Activated naive CD8-positive, alpha-beta T cell treated with anti-CD3 and anti-CD28 coated beads for 36 hours (primary cell): Measurements from ENCODE around the gene PLCXD3. TPM values are rescaled to one million over a fixed set of nuclear protein-coding genes. Genes with fewer than 3 reads are reported as not detected.
"Not testable (repeated sequence)": the region's sequence is repeated elsewhere in the genome, so short reads cannot be mapped to it uniquely, and the experiment has no call there.

Experiments
- DNase-seq: peaks from one replicate; pipeline ENCODE4 v3.0.0; 2021
- H3K27ac Mint-ChIP-seq: one replicate; pipeline ENCODE4 v1.8.0; 2022; ENCODE audit warnings: mild to moderate bottlenecking, moderate library complexity, mixed read lengths
- H3K27me3 Mint-ChIP-seq: one replicate; pipeline ENCODE4 v1.8.0; 2022; ENCODE audit warnings: mild to moderate bottlenecking, mixed read lengths
- H3K36me3 Mint-ChIP-seq: one replicate; pipeline ENCODE4 v1.8.0; 2021; ENCODE audit warnings: mild to moderate bottlenecking, mixed read lengths
- H3K4me1 Mint-ChIP-seq: one replicate; pipeline ENCODE4 v1.8.0; 2021; ENCODE audit warnings: mixed read lengths
- H3K4me3 Mint-ChIP-seq: one replicate; pipeline ENCODE4 v1.8.0; 2022; ENCODE audit warnings: mild to moderate bottlenecking, moderate library complexity, mixed read lengths
- H3K9me3 Mint-ChIP-seq: one replicate; pipeline ENCODE4 v1.8.0; 2022; ENCODE audit warnings: mixed read lengths
- total RNA-seq, 2 experiments: library from RNA; stranded (reverse); gene quantifications; one replicate each; pipeline ENCODE4 v1.2.3, GENCODE V29; 2021

The PLCXD3 gene
- total RNA-seq, 2 experiments from 2014 or later: not detected

DNA sequence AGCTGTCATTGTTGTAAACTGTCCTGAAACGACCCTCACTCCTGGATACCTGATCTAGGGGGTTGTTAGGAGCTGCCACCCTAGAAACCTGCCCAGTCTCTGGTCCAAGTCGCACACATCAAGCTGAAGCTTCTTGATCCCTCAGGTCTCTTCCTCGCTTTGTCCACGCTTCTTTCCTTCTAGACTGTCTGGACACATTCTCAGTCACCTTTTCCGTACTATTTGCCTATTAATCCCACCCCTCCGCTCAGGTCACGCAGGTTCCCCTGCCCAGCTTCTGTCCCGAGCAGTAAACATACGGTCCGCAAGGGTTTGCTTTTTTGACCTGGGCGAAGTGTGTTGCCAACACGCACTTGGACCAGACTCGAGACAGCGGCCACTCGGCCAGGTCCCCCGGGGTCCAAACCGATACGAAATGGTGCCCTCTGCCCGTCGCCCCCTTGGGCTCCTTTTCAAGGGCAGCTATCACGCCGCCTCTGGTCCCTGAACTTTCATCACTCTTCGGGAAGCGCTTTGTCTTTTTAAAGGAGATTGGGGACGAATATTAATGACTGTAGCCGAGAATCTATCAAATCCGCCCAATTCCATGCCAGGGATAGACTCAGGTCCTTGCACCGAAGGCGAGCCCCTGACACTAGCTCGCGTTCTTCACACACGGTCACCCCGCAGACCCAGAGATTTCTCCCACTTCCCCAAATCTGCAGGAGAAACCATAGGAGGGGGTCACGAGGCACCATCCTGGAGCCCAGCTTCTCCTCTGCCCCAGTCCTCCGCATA is 814 bp downstream of the PLCXD3 start:
- peaks cover 2% of the 10 kb centered on the region for H3K4me1 Mint-ChIP-seq
- no peak for DNase-seq

DNA sequence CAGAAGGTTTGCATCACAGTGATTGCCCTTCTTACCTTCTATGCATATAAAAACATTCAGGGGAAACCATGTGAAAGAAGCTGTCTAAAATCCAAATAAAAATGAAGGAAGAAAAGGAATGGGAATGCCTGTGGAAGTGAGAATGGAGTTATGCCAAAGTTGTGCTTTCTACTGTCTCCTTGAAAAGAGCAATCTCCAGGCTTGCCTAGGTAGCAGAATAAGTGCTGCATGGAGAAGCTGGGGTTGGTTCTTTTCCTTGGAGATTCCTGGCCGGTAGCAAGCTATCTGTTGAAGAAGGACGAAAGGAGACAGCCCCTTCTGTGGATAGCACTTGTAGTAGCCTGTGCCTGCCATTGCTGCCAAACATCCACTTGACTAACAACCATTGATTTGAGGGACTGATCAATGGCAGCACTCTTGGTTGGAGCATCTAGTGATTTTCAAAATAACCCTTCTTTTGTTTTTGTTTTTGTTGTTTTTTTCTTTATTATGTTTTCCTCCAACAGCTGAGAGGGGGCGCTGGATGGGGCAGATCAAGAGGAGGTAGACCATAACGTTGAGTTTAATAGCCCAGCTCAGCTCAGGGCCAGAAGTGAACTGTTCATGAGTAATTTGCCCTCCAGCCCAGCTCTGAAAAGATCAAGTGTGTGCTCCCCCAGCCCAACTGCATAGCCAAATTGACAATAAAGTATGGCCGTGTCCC is 1.6 kb downstream of the PLCXD3 start:
- no peak overlapping the region for H3K4me3 Mint-ChIP-seq
- H3K4me1 Mint-ChIP-seq: peaks cover 2% of the 10 kb centered on the region
- H3K27me3 Mint-ChIP-seq: peaks cover 36% of the 10 kb centered on the region
- peaks cover 2% of the 10 kb centered on the region for H3K9me3 Mint-ChIP-seq
- H3K27ac Mint-ChIP-seq: no peak overlapping the region
- no peak for DNase-seq
- no peaks in the 10 kb centered on the region for H3K36me3 Mint-ChIP-seq

More for the DNA sequence above, 814 bp downstream of the PLCXD3 start:
- Mint-ChIP-seq H3K36me3 (no peaks in the 10 kb centered on the region), H3K9me3 (peaks cover 2% of the 10 kb centered on the region), H3K27ac (no peak overlapping the region), H3K4me3 (no peak overlapping the region), H3K27me3 (peaks cover 36% of the 10 kb centered on the region)

DNA sequence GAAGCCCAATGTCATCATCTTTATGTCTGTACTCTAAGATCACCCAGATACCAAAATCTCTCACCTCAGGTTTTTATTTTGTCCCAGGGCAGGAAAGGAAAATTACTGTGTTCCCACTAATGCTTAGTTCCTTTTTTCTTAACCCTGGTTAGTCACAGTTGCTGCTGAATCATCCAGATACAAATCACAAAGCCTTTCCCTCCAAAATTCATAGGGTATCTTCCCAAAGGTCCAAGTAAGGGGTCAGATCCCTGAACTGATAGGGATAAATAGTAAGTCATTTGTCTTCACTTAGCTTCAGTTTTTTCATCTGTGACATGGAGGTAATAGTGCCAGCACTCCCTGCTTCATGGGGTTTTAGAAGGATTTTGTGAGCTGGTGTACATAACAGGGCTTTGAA is 2.2 kb downstream of the PLCXD3 start:
- Mint-ChIP-seq H3K27me3 (peaks cover 36% of the 10 kb centered on the region), H3K9me3 (peaks cover 2% of the 10 kb centered on the region), H3K4me1 (peaks cover 2% of the 10 kb centered on the region), H3K4me3 (no peak overlapping the region), H3K36me3 (no peaks in the 10 kb centered on the region), H3K27ac (no peak overlapping the region)
- DNase-seq: no peak

DNA sequence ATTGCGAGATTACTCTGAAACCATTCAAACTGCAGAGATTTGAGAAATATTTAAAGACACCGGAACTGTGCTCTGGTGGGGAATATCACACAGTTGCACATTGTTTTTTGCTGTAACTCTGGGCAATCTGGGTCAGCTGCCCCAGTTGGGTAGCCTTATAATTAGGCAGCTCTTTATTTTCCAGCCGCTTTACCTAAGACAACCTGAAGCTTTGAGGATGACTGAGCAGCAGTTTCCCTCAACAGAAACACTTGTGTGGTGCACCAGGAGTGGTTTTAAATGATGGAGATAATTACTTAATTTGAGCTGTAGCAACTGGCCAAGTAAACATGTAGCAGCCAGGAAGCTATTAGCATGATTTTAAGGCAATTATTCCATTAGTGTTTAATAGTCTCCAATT is 2.9 kb downstream of the PLCXD3 start:
- H3K4me3 Mint-ChIP-seq: no peak overlapping the region
- no peak for DNase-seq
- H3K36me3 Mint-ChIP-seq: no peaks in the 10 kb centered on the region
- H3K4me1 Mint-ChIP-seq: peaks cover 2% of the 10 kb centered on the region
- peaks cover 33% of the 10 kb centered on the region for H3K27me3 Mint-ChIP-seq
- peaks cover 2% of the 10 kb centered on the region for H3K9me3 Mint-ChIP-seq
- no peak overlapping the region for H3K27ac Mint-ChIP-seq

DNA sequence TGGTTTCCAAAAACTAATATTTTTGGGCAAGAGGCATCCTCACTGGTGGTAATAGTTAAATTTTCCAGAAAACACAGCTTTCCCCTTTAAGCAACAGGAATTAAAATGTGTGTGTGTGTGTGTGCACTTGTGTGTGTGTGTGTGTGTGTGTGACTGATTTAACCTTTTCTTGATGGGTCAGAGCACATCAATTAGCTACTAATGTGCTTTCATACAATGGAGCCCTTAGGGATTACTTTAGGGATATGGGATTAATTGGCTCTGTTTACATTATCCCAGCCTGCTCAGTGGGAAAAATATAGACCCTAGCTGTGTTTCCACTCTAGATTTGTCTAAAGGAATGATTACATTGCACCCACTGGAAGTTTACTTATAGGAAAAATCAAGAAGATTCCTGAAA is 6.5 kb downstream of the PLCXD3 start:
- H3K9me3 Mint-ChIP-seq: peaks cover 1% of the 10 kb centered on the region
- H3K27ac Mint-ChIP-seq: no peak overlapping the region
- no peak overlapping the region for H3K4me3 Mint-ChIP-seq
- H3K36me3 Mint-ChIP-seq: no peaks in the 10 kb centered on the region
- H3K27me3 Mint-ChIP-seq: peaks cover 4% of the 10 kb centered on the region
- no peak for DNase-seq
- H3K4me1 Mint-ChIP-seq: no peaks in the 10 kb centered on the region

DNA sequence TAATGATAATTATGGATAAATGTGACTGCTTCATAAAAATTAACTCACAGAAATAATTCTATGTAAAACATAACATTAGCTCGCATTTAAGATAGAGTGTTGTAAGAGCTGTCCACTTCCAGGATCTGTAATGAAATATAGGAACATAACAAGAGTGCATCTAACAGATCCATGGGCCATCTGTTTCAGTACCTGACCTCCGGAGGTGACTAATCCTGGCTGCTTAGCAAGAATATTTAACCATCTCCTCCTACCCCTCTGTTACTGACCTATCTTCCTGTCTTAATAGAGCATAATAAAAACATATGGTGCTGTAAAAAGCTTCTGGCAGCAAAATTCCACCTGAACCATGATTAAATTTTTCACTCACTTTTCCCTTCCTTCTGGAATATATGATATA is 7.1 kb downstream of the PLCXD3 start:
- Mint-ChIP-seq H3K27me3 (no peaks in the 10 kb centered on the region), H3K4me3 (no peak overlapping the region), H3K27ac (no peak overlapping the region), H3K4me1 (no peaks in the 10 kb centered on the region), H3K36me3 (no peaks in the 10 kb centered on the region), H3K9me3 (peaks cover 1% of the 10 kb centered on the region)
- DNase-seq: no peak

DNA sequence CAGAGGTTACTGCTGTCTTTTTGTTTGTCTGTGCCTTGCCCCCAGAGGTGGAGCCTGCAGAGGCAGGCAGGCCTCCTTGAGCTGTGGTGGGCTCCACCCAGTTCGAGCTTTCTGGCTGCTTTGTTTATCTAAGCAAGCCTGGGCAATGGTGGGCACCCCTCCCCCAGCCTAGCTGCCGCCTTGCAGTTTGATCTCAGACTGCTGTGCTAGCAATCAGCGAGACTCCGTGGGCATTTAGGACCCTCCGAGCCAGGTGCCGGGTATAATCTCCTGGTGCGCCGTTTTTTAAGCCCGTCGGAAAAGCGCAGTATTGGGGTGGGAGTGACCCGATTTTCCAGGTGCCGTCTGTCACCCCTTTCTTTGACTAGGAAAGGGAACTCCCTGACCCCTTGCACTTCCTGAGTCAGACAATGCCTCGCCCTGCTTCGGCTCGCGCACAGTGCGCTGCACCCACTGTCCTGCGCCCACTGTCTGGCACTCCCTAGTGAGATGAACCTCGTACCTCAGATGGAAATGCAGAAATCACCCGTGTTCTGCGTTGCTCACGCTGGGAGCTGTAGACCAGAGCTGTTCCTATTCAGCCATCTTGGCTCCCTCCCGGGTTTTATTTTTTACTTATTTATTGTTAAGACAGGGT is 16.8 kb downstream of the PLCXD3 start:
- DNase-seq, H3K4me3 Mint-ChIP-seq, H3K4me1 Mint-ChIP-seq, H3K9me3 Mint-ChIP-seq, H3K27me3 Mint-ChIP-seq, H3K36me3 Mint-ChIP-seq, H3K27ac Mint-ChIP-seq: not testable (repeated sequence)

DNA sequence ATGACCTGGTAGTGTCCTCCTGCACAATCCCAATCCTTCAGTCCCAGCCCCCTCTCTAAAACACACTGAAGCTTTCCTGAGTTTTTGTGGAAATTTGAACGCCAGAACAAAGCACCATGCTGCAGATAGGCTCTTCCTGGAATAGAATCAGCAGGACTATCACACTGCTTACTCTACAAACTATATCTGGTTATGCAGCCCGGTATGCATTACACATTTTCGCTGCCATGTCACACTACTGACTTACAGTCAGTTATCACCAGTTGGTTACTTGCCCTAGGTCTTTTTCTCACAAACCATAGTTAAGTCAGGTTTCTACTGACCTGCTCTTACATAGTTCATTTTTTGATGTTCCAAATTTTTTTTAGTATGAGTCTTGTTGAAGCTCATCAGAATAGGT is 24.9 kb downstream of the PLCXD3 start:
- H3K4me3 Mint-ChIP-seq: no peak overlapping the region
- DNase-seq: no peak
- no peaks in the 10 kb centered on the region for H3K27me3 Mint-ChIP-seq
- no peak overlapping the region for H3K27ac Mint-ChIP-seq
- no peaks in the 10 kb centered on the region for H3K4me1 Mint-ChIP-seq
- H3K36me3 Mint-ChIP-seq: no peaks in the 10 kb centered on the region
- peaks cover 3% of the 10 kb centered on the region for H3K9me3 Mint-ChIP-seq

DNA sequence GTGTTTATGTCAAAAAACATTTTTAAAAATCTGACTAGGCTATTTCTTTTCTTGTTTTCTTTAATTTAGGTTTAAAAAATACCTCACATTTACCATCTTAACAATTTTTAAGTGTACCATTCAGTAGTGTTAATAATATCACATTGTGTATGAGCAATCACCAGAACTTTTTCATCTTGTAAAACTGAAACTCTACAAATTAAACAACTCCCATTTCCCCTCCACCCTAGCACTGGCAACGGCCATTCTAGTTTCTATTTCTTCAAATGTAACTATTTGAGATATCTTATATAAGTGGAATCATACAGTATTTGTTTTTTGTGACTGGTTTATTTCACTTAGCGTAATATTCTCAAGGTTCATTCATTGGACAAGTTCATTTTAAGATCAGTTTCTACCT is 27.7 kb downstream of the PLCXD3 start:
- Mint-ChIP-seq H3K27ac (no peak overlapping the region), H3K27me3 (no peaks in the 10 kb centered on the region), H3K4me3 (no peak overlapping the region), H3K9me3 (peaks cover 4% of the 10 kb centered on the region), H3K4me1 (no peaks in the 10 kb centered on the region), H3K36me3 (no peaks in the 10 kb centered on the region)
- DNase-seq: no peak

DNA sequence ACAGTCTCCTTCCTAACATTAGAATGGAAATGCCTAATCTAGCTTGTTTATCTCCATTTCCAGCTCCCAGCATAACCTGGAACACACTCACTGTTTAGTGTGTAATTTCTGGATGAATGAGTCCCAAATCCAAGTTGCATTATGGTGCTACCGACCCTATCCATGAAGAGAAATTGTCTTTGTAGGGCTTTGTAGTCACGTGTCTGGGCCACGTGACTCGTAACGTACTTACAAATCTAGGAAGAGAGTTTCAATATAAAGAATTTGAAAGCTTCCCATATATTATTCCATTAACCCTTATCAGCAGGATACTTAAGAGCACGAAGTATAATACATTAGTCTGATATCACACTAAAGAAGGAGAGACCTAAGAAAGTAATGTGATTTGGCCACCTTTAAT is 28.2 kb downstream of the PLCXD3 start:
- no peak for DNase-seq
- peaks cover 1% of the 10 kb centered on the region for H3K9me3 Mint-ChIP-seq
- no peaks in the 10 kb centered on the region for H3K27me3 Mint-ChIP-seq
- no peak overlapping the region for H3K4me3 Mint-ChIP-seq
- no peak overlapping the region for H3K27ac Mint-ChIP-seq
- no peaks in the 10 kb centered on the region for H3K4me1 Mint-ChIP-seq
- H3K36me3 Mint-ChIP-seq: no peaks in the 10 kb centered on the region

DNA sequence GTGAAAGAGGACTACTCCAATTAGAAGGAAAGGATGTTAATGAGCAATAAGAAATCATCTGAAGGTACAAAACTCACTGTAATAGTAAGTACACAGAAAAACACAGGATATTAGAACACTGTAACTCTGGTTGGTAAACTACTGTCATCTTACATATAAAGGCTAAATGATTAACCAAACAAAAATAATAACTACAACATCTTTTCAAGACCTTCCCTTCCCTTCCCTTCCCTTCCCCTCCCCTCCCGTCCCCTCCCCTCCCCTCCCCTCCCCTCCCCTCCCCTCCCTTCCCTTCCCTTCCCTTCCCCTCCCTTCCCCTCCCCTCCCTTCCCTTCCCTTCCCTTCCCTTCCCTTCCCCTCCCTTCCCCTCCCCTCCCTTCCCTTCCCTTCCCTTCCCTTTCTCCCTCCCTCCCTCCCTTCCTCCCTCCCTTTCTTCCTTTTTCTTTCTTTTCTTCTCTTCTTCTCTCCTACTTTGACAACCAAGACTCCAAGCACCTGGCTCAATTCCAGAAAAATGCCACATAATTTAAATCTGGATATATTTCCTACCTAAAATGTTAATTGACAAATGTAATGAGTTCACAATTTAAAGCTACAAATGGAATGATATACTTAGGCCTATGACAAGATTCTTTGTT is 38.7 kb downstream of the PLCXD3 start:
- not testable (repeated sequence) for H3K36me3 Mint-ChIP-seq, H3K27me3 Mint-ChIP-seq, DNase-seq, H3K27ac Mint-ChIP-seq, H3K4me1 Mint-ChIP-seq, H3K4me3 Mint-ChIP-seq
- peaks cover 15% of the 10 kb centered on the region for H3K9me3 Mint-ChIP-seq

DNA sequence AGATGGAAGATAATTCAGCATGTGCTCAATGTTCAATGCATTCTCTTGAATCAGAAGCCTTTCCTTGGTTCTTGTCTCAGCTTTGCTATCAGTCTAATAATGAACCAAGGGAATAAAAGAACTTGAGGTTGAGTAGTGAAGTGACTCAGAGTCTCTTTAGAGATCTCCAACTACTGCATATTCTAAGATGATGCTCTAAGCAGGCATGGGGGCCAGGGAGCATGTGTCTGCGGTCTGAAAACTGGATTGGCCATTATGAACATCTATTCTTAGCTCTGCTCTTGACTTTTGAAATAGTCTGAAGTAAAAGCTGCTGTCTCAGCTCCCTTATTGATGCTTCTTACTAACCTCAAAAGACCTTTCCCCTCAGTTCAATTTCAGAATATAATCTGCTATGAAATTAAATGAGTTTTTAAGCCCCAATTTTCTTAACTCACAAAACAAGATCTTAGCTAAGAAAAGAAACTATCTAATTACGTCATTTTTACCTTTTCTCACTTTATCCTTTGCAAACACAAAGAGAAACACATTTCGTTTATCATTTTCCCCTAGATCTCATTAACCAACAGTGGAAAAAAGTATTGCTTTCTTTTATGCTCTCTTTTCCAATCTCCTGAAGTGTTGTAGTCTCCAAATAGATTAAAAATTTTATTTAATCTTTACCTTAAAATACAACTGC is 44.8 kb downstream of the PLCXD3 start:
- H3K27me3 Mint-ChIP-seq: no peaks in the 10 kb centered on the region
- H3K27ac Mint-ChIP-seq: no peak overlapping the region
- H3K36me3 Mint-ChIP-seq: no peaks in the 10 kb centered on the region
- no peaks in the 10 kb centered on the region for H3K4me1 Mint-ChIP-seq
- peaks cover 2% of the 10 kb centered on the region for H3K9me3 Mint-ChIP-seq
- no peak overlapping the region for H3K4me3 Mint-ChIP-seq
- DNase-seq: no peak

DNA sequence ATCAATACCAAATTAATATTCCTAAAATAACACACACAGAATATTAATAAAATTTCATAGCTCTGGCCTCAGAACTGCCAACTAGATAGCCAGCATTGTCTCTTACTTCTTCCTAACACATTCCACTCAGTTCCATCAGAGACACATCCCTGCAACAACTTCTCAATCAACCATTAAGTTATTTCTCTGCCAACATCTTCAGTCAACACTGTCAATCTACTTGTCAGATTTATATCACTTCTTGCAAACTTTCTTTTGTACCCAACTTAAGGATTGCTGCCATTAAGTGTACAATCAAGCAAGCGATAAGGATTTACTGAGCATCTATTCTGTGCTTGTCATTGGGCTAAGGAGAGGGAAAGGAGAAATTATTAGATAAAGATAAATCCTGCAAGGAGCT is 50.8 kb downstream of the PLCXD3 start:
- H3K36me3 Mint-ChIP-seq: no peaks in the 10 kb centered on the region
- no peak for DNase-seq
- H3K9me3 Mint-ChIP-seq: no peaks in the 10 kb centered on the region
- H3K4me1 Mint-ChIP-seq: no peaks in the 10 kb centered on the region
- no peak overlapping the region for H3K27ac Mint-ChIP-seq
- no peaks in the 10 kb centered on the region for H3K27me3 Mint-ChIP-seq
- no peak overlapping the region for H3K4me3 Mint-ChIP-seq

DNA sequence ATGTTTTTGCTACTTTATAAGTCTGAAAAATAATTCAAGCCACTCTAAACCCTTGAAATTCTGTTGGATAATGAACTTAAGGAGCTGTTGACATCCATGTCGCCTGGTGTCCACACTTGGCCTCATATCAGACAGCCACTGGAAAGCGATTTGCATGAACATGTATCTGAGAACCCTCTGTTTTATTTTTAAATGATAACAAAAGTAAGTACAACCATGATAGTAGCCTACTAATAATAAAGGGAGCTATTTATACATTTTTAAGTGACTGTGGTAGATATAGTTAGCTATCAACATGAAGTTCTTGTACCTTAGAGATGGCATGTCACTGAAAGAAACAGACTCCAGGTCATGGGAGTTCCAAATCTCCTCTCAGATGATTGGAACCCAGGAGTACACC is 53.3 kb downstream of the PLCXD3 start:
- Mint-ChIP-seq H3K27ac (no peak overlapping the region), H3K36me3 (no peaks in the 10 kb centered on the region), H3K27me3 (no peaks in the 10 kb centered on the region), H3K4me3 (no peak overlapping the region), H3K9me3 (no peaks in the 10 kb centered on the region), H3K4me1 (no peaks in the 10 kb centered on the region)
- DNase-seq: no peak

DNA sequence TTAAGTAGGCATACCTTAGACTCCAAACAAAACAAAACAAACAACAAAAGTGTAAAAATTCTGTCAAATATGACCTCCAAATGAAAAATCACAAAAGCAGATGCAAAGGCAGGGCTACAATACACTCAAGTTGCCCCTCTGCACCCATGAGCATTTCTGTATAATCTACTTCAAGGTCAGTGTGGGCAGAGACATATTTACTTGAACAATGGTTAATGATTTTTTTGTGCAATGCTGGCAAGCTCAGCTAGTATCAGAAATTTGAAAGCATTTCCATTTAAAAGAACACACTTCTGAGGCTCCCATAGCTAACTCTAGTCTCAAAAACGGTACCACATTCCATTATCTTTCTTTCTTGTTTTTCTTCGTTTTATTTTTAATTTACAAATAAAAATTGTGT is 57.9 kb downstream of the PLCXD3 start:
- DNase-seq: no peak
- H3K27me3 Mint-ChIP-seq: no peaks in the 10 kb centered on the region
- H3K36me3 Mint-ChIP-seq: no peaks in the 10 kb centered on the region
- H3K9me3 Mint-ChIP-seq: no peaks in the 10 kb centered on the region
- H3K27ac Mint-ChIP-seq: no peak overlapping the region
- H3K4me1 Mint-ChIP-seq: no peaks in the 10 kb centered on the region
- no peak overlapping the region for H3K4me3 Mint-ChIP-seq
